Cardiac fibroblast (primary cell): ENCODE measurements around the gene PLEKHG1.

ENCODE experiments used
- DNase-seq, 2 donors: peaks; one replicate each; pipeline versions ENCODE4 v3.0.0 to v3.0.0-alpha.2; 2010; ENCODE audit warnings: low read depth in 2 of 2
- H3K4me3 ChIP-seq, 2 donors: replicated peaks in 1 of 2; 1 replicate in 1 of 2; 2 replicates in 1 of 2; pipeline ENCODE4 v1.5.1; 2011; ENCODE audit warnings: low read depth in 2 of 2, low read length in 2 of 2, mild to moderate bottlenecking in 2 of 2, moderate library complexity in 1 of 2
- CTCF ChIP-seq: IDR thresholded peaks from one replicate; pipeline ENCODE4 v1.5.1; 2011; ENCODE audit warnings: low read depth, mild to moderate bottlenecking, low read length, inconsistent platforms

PLEKHG1 gene

GRCh38 chr6:150605333-150605732 lies 5.6 kb downstream of the PLEKHG1 start:
- no peak overlapping the region for H3K4me3 ChIP-seq
- DNase-seq = no peak
- TF ChIP-seq CTCF = no peak

DNA sequence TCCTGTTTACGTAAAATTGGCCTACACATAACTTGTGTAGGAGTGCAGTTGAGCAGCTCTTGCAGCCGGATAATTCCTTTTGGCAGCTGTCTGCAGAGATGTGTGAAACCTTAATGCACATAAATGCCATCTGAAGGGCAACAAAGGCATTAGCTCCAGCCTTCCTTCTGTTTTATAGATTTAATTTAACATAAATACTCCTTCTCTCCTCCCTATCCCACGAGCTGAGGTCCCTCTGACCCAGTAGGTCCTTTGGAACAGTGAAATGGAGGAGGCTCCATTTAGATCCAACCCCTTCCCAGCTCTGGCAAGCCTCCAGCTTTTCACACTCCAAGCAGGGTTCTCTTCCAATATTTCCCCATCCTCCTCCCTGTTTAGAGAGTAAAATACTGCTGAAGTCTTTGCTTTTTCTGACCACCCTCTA lies 6.5 kb downstream of the PLEKHG1 start:
- no peak overlapping the region for H3K4me3 ChIP-seq
- no peak for TF ChIP-seq CTCF
- DNase-seq = no peak

DNA sequence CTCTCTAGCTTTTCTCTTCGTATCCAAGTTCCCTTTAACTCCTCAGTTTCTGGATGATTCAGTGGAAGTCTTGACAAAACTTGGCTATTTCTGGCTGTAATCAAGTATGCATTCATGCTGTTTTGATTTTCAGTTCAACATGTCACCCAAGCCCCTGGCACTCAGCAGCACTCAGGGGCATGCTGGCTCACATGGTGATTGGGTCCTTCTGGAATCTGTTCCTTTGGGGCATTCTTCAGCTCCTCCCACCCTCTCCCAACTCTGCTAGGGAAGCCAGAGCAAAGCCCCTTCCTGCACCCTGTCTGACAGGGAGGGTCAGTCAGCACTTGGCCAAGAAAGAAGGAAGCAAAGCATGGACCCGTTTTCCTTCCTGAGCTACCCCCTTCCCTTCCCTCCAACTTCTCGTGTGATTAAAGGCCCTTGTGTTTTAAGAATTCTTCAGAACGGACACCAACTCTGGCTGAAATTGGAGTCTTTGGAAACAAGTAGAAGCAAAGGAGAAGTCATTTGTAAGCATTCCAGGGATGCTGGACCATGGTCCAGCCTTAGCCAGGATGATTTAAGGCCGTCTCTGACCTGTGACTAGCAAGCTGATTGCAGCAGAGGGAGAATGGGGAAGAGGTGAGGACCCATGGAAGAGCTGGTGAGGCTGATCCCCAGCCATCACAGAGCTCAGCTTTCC lies 7.1 kb downstream of the PLEKHG1 start:
- H3K4me3 ChIP-seq = no peak overlapping the region
- DNase-seq = no peak
- TF ChIP-seq CTCF = no peak

GRCh38 chr6:150607329-150607650 lies 7.6 kb downstream of the PLEKHG1 start:
- H3K4me3 ChIP-seq = no peak overlapping the region
- no peak for DNase-seq
- no peak for TF ChIP-seq CTCF

DNA sequence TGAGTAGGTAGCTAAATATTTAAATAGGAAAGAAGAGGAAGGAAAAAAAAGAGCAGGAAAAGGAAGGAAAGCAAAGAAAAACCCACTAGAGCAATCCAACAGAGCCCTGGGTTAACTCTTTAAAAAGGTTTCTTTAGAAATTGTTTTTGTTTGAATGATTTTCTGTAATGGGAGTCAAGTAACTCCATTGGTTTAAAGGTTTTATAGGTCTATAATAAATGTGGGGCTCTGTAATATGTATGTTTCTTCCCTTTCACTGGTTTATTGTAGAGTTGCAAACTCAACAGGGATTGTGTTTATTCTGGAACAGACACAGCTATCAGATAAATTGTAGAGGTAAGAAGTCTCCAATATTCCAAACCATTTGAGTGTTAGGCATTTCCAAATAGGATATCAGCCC lies 10.9 kb downstream of the PLEKHG1 start:
- H3K4me3 ChIP-seq = no peak overlapping the region
- no peak for DNase-seq
- TF ChIP-seq CTCF = no peak

DNA sequence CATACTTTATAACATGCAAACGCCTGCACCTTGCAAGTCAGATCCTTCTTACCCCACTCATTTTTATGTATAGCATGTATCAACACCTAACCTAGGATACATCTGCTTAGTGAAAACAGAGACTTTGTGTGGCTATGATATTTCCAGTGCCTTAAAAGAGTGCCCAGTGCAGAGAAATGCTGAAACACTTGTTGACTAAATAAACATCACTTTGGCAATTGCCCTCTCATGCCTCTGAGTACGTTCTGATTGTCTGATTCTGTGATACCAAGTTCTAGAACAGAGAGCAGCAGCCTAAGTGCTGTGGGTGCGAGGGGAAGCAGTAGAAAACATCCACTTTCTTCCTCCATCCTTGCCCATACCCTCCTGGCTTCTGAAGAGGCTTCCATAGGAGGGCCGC lies 13.6 kb downstream of the PLEKHG1 start:
- H3K4me3 ChIP-seq = no peak overlapping the region
- no peak for TF ChIP-seq CTCF
- DNase-seq = no peak

DNA sequence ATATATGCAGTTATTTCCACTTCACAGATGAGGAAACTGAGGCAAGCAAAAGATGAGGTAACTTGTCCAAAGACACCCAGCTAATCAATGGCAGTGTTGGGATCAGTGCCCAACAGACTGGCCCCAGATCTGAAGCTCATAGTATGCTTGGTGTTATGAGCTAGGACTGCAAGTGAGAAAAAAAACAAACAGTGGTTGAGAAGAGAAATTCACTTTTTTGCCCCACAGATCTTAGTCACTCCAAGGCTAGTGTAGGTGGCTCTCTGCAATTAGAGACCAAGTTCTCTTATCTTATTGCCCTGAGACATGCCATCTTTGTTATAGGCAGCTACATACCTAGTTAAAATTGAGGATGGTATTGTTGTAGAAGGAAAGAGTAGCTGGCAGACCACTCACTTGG lies 16.3 kb downstream of the PLEKHG1 start:
- H3K4me3 ChIP-seq = no peak overlapping the region
- no peak for TF ChIP-seq CTCF
- DNase-seq = no peak
